NOMO-1 treated with DMSO at 0.1 percent for 48 hours (cell line): ENCODE data around the gene COLEC11.

Source experiments
- DNase-seq: peaks from one replicate; lab custom pipeline; 2025; ENCODE audit not compliant: unreplicated experiment; lab: John Stamatoyannopoulos, UW

The COLEC11 gene

GRCh38 chr2:3584608-3585260 is 10.2 kb upstream of the COLEC11 start:
- DNase-seq, result no peak

DNA sequence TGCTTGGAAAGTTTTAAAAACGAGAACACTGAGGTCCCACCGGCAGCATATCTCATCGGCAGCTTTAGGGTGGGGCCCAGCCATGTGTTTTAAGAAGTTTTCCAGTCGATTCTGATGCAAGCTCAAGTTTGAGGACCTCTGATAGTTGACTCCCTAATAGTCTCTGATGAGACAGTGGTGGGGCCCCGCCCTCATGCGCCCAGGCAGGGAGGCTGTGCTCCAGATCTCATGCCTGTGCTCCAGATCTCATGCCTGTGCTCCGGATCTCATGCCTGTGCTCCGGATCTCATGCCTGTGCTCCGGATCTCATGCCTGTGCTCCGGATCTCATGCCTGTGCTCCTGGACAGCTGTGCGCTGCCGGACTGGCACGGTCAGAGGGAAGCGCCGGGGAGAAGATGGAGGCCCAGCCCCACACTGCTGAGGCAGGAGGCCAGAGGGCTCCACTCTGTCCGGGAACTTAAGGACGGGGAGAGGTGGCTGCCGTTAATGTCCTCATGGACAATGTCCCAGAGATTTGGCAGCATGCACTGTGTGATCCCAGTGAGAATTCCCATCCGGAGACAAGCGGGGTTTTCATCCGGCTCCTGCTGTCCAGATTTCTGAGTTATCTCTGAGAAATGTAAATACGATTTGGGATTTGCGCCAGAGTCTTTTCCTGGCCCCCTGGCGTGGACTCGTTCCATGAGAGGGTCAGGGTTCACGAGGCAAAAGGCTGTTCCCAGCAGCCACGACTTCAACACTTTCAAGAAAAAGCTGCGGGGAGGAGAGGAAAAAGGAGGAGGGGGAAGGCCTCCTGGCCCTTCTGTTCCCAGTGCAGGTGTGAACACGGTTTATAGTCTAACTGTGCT is 9.4 kb upstream of the COLEC11 start:
- DNase-seq, result no peak

DNA sequence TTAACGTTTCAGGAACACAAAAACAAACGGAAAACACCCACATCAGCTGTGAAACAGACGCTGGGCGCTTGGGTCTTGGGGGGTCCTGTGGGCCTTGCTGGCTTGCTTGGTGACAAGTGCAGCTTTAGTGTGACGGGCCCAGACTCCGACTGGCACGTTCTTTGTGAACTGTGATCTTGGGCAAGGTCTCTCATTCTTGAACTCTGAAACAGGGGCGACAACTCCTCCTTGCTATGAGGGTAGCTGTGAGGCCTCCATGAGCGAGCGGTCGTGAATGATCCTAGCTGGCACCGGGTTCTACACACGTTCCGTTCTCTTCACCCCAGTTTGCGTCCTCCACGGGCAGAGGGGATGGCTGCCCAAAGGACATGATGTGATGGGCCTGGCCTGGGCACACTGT is 8.7 kb upstream of the COLEC11 start:
- no peak for DNase-seq

DNA sequence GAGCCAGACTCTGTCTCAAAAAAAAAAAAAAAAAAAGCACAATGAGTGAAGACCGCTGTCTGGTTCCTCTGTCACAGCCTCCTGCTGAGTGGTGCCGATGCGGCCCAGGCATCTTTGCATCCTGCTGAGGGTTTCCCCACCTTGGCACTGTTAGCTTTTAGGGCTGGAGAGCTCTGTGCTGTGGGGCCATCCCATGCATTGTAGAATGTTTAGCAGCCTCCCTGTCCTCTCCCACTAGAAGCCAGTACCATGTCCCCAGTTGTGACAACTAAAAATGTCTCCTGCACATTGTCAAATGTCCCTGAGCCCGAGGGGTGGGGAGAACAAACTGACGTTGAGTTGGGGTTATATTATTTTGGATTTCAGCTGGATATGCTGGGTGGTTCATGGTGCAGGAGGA is 7.9 kb upstream of the COLEC11 start:
- DNase-seq, result no peak

DNA sequence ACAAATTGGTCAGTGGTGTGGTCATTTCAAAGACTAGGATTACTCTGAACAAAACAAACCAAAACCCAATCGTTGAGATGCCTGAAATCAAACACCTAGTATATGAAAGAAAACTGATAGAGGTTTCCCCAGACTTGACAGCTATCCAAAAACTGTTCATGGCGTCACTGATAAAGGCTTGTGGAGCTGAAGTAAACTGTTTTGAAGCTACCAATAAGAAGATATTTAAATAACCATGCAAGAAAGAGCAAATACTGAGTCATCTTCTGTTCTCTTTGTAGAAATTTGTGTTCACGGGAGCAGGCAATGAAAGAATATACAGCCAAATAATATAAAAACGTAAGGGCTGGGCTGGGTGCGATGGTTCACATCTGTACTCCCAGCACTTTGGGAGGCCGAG is 7.5 kb upstream of the COLEC11 start:
- DNase-seq, result no peak

DNA sequence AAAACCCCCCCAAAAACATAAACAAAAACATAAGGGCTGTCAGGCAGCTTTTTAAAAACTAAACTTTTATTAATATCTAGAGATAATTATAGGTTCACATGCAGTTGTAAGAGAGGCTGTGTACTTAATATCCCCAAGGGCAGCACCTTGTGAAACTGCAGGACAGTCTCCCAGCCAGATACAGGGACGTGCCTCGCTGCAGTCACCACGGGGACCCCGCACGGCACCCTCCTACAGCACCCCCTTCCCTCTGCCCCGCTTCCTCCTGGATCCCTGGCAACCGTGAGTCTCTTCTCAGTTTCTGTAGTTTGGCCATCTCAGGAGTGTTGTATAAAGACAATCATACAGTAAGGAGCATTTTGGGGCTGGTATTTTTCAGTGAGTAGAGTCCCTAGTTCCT is 6.8 kb upstream of the COLEC11 start:
- DNase-seq, result no peak

DNA sequence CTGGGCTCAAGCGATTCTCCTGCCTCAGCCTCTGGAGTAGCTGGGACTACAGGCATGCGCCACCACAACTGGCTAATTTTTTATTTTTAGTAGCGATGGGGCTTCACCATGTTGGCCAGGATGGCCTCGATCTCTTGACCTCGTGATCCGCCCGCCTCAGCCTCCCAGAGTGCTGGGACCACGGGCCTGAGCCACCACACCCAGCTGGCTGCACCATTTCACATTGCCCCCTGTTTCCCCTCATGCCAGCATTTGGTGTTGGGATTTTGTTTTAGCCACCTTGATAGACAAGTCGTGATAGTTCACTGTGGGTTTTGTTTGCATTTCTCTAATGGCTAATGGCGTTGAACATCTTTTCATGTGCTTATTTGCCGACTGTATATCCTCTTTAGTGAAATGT is 5.8 kb upstream of the COLEC11 start:
- no peak for DNase-seq

- DNase-seq, result no peak
These were observed 492 bp downstream of the COLEC11 start for GRCh38 chr2:3595404-3595803.

DNA sequence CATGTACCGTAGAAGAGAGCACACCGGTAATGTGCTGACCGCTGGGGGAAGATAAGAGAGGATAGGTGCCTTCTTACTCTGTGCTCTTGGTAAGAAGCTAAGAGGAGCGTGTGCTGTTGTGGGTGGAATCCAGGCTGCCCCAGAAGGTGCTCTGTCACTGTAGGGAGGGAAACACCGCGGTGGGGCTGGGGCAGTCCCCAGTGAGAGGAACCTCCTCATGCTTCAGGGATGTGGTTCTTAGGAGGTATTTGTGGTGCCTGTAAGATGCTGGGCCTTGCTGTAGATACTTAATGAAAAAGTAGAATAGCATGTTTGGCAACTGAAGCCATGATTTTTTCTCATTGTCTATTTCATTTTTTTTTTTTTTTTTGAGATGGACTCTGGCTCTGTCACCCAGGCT is 1.1 kb downstream of the COLEC11 start:
- no peak for DNase-seq

GRCh38 chr2:3596901-3597417 is 2.0 kb downstream of the COLEC11 start:
- no peak for DNase-seq

GRCh38 chr2:3597567-3597966 is 2.7 kb downstream of the COLEC11 start:
- no peak for DNase-seq

DNA sequence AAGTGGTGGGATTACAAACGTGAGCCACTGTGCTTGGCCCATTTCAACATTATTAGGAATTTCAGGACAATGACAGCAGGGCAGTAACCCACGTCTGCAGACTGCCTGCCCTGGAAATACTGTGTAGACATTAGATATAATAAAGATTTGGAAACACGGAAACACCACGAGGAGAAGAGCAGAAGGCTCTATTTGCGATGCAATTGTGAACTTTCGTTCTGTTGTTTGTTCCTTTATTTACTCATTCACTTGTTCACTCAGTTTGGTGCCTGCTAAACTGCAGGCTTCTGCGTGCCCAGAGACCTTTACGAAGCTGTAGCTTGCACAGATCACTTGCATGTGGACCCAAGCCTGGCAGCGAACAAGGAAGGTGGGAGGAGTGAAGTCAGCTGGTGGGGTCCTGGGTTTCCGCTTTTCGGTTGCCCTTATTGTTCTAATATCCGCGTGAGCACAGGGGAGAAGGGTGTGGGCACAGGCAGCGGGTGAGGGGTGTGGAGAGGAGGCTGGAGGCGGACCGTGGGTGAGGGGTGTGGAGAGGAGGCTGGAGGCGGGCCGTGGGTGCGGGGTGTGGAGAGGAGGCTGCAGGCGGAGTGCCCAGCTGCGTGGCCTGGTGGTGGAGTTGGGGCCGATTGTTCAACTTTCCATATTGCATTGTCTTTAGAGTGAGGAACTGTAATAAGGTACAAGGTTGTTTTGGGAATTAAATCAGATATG is 3.4 kb downstream of the COLEC11 start:
- DNase-seq, result no peak

DNA sequence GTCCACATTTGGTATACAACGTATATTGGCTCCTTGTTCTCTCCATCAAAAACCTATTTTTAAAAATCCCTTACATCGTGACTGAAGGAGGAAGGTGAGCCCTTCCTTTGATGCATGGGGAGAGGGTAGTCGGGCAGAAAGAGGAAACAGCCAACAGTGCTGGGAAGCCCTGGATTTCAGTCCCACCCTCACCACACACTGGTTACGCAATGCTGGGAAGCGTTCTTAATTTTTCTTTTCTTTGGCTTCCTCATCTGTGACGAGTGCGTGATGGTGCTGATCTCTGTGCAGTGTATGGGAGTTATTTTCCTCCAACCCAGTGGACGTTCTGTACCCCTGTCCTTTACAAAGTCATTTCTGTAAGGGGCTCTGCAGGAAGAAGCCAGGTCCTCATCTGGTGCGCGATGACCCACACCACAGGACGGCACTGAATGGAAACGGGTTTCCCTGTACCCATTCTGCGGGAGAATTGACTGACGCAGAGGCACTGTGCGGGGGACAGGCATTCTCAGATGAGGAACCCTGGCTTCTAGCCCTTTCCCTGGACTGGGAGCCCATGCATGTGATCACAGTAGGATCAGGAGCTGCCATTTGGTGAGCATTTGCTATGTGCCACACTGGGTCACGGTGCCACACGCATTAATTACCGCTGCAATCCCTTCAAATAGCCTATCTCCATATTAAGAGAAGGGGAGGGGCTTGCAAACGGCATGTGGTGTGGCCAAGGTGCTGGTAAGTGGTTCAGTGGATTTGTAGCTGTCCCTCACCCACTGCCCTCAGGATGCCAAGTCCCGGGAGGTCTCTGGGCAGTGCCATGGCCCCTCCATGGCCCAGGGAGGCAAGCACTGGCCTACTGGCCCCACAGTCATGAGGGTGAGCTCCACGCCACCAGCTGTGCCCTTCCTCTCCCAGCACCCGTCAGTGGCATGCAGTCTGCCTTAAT is 4.3 kb downstream of the COLEC11 start:
- no peak for DNase-seq

GRCh38 chr2:3600256-3600855 is 5.4 kb downstream of the COLEC11 start:
- no peak for DNase-seq

DNA sequence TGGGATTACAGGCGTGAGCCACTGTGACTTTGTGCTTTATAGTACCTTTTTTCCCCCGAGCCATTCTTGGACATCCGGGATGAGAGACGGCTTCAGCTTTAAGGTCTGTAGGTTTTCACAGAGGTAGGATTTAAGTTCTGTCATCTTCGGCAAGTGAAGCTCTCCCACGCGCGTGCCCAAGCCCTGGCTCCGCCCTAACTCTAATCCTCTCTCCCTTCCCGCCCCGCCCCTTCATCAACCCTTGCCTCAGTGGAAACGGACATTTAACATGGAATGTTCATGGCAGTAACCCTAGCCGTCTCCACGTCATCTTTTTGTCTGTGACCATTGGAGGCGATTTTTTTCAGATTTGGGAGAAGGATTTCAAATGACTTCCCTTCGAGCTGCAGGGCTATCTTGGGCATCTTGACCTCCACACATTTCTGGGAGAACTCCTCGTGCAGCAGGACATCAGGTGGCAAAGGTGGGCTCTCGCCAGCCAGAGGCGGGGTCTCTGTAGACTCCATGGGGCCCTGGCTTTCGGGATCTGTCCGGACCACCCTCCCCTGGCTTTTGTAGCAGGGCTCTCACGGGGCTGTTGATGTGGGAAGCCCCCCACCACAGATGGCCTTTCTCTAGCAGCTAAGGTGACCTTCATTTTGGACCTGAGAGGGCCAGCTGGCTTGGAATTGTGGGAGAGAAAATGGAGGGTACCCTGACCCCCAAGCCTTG is 6.8 kb downstream of the COLEC11 start:
- no peak for DNase-seq

DNA sequence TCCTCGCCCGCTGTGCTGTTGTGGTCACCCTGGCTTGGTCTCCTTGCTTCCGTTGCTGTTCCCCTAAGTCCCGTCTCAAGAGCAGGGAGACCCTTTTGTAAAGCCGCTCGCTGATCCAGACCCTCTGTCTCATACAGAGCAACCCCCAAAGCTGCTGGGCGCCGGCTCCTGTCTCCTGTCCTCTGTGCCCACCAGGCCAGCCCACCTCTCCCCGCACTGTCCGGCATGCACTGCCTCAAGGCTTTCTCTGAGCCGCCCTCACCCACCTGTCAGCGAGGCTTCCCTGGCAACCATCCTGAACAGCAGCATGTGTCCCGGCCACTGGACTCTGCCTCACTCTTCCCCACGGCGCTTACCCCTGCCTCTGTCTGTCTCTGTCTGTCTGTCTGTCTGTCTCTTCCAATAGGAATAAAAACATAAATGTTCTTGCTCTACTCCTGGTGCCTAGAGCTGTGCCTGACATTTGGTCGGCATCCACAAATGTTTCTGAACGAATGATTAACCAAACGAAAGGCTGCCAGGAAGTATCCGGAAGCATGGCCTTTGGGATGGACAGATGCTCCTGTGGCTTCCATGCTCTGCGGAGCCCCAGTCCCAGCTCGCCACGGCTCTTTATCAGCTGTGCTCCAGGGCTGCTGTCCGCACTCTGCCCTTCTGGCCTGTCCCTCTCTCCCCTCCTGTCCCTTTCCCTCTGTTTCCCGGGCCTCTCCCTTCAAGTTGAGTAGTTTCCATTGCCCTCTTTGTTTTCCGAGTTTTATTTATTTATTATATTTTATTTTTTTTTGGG is 7.8 kb downstream of the COLEC11 start:
- DNase-seq, result no peak

- DNase-seq, result no peak
These were observed 8.8 kb downstream of the COLEC11 start for GRCh38 chr2:3603536-3604206.

GRCh38 chr2:3604207-3604877 is 9.4 kb downstream of the COLEC11 start:
- no peak for DNase-seq
